Measurements from ENCODE around the gene RNF227. TPM values are rescaled to one million over a fixed set of nuclear protein-coding genes. Genes with fewer than 3 reads are reported as not detected.

RNF227 gene
- total and polyA plus RNA-seq, 8 donors = 1.0 to 9.3 (median 3.4) TPM; not detected in 1

DNA sequence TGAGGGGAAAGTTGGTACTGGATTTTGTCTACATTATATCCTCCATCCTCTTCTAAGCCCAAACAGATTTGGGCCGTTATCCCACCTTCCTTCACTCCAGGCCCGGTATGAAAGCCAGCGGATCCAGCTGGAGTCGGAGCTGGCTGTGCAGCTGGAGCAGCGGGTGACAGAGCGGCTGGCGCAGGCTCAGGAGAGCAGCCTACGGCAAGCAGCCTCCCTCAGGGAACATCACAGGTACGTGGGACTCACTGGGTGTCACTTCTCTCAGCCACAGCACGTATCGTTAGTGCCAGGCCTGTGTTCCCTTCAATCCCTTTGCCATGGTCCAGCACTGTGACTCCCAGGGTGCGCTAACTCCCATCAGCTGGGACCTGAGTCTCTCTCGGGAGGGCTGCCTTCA is 27.2 kb upstream of the RNF227 start:
- H3K9me3 ChIP-seq = no peaks in the 10 kb centered on the region
- DNase-seq = no peak
- intact Hi-C loops (cut with DNase I; ENCODE audit: low total_unique reads) = no loop called here
- no peak overlapping the region for H3K27ac ChIP-seq
- no peaks in the 10 kb centered on the region for H3K4me1 ChIP-seq
- no peaks in the 10 kb centered on the region for H3K27me3 ChIP-seq
- H3K4me3 ChIP-seq = no peak overlapping the region
- TF ChIP-seq POLR2AphosphoS5 (IDR thresholded peaks at IDR 0.05) (no peak), POLR2A (IDR thresholded peaks at IDR 0.05) (no peak), EP300 (IDR thresholded peaks at IDR 0.05) (no peak)
- TF ChIP-seq, protein P1, sequence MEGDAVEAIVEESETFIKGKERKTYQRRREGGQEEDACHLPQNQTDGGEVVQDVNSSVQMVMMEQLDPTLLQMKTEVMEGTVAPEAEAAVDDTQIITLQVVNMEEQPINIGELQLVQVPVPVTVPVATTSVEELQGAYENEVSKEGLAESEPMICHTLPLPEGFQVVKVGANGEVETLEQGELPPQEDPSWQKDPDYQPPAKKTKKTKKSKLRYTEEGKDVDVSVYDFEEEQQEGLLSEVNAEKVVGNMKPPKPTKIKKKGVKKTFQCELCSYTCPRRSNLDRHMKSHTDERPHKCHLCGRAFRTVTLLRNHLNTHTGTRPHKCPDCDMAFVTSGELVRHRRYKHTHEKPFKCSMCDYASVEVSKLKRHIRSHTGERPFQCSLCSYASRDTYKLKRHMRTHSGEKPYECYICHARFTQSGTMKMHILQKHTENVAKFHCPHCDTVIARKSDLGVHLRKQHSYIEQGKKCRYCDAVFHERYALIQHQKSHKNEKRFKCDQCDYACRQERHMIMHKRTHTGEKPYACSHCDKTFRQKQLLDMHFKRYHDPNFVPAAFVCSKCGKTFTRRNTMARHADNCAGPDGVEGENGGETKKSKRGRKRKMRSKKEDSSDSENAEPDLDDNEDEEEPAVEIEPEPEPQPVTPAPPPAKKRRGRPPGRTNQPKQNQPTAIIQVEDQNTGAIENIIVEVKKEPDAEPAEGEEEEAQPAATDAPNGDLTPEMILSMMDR (IDR thresholded peaks at IDR 0.05) = no peak
- H3K36me3 ChIP-seq = peaks cover 74 to 97% (median 95%) of the 10 kb centered on the region in 4 donors
- WGBS, 5 donors = 90 to 98% (median 92%) methylated on average over 13 of the region's 13 CpGs

DNA sequence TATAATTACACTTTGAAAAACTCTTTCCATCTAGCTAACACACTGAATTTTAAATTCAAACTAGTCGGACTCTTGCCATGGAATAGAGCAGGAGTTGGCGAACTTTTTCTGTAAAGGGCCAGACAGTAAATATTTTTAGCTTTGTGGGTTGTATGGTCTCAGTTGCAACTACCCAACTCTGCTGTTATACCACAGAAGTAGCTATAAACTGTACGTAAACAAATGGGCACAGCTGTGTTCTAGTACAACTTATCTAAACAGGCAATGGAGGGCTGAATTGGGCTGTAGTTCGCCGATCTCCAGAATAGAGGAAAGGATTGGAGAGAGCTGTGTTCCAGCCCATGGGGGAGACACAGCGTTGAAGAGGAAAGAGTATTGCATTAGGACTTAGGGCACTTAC is 24.7 kb upstream of the RNF227 start:
- Histone ChIP-seq H3K27me3 (no peaks in the 10 kb centered on the region), H3K9me3 (no peaks in the 10 kb centered on the region), H3K27ac (no peak overlapping the region), H3K4me1 (no peaks in the 10 kb centered on the region), H3K36me3 (peaks cover 61 to 97% (median 93%) of the 10 kb centered on the region in 4 donors), H3K4me3 (no peak overlapping the region)
- DNase-seq = no peak
- intact Hi-C loops (cut with DNase I; ENCODE audit: low total_unique reads) = no loop called here
- 84 to 97% (median 93%) methylated on average over 6 of the region's 6 CpGs for WGBS, 5 donors
- TF ChIP-seq POLR2AphosphoS5 (IDR thresholded peaks at IDR 0.05) (no peak), EP300 (IDR thresholded peaks at IDR 0.05) (no peak)

DNA sequence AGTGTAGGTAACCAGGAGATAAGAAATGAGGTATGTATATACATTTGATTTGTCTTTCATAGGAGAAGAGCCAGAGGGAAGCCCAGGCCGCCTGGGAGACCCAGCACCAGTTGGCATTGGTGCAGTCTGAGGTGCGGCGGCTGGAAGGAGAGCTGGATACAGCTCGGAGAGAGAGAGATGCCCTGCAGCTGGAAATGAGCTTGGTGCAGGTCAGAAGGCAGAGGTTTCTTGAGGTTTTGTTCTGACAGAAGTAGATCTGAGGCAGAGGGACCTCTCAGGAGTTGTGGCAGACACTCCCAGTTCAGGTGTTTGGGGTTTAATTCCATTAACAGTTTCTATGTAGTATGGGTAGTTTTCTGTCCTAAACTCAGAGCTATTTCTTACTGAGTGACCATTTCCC is 23.9 kb upstream of the RNF227 start:
- 86 to 98% (median 96%) methylated on average over 4 of the region's 4 CpGs for WGBS, 5 donors
- peaks cover 57 to 95% (median 92%) of the 10 kb centered on the region in 4 donors for H3K36me3 ChIP-seq
- intact Hi-C loops (cut with DNase I; ENCODE audit: low total_unique reads) = no loop called here
- TF ChIP-seq, protein P1 (IDR thresholded peaks at IDR 0.05) = no peak
- no peak for TF ChIP-seq POLR2A (IDR thresholded peaks at IDR 0.05)
- TF ChIP-seq POLR2AphosphoS5 (IDR thresholded peaks at IDR 0.05) = no peak
- TF ChIP-seq EP300 (IDR thresholded peaks at IDR 0.05) = no peak
- no peaks in the 10 kb centered on the region for H3K27me3 ChIP-seq
- no peak overlapping the region for H3K27ac ChIP-seq
- peaks cover 0 to 4% (median under 1%) of the 10 kb centered on the region in 4 donors for H3K4me1 ChIP-seq
- DNase-seq = no peak
- H3K9me3 ChIP-seq = no peaks in the 10 kb centered on the region
- H3K4me3 ChIP-seq = no peak overlapping the region

DNA sequence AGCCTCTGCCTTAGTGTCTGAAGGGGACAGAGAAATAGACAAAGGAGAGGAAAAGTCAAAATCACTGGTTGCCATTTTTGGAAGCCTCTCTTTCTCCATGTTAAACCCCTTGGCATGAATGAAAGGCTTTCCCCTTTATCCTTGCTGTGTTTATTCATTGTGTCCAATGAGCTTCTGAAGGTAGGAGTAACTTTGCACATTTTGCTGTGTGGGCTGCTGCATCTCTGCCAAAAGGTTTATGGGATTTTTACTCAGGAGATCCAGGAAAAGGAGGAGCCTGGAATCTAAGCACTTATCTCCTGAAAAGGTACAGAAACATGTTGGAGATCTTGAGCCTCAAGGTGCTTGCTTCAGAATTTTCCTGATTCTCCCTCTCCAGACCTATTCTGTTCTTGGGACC is 19.8 kb upstream of the RNF227 start:
- Histone ChIP-seq H3K27ac (no peak overlapping the region), H3K4me3 (no peak overlapping the region), H3K27me3 (no peaks in the 10 kb centered on the region), H3K36me3 (peaks cover 27 to 65% (median 60%) of the 10 kb centered on the region in 4 donors), H3K9me3 (no peaks in the 10 kb centered on the region), H3K4me1 (peaks cover 11 to 32% (median 30%) of the 10 kb centered on the region in 4 donors)
- intact Hi-C loops (cut with DNase I; ENCODE audit: low total_unique reads) = no loop called here
- no peak for DNase-seq
- TF ChIP-seq EP300 (IDR thresholded peaks at IDR 0.05) (no peak), POLR2A (IDR thresholded peaks at IDR 0.05) (no peak), POLR2AphosphoS5 (IDR thresholded peaks at IDR 0.05) (no peak)
- TF ChIP-seq, protein P1 (IDR thresholded peaks at IDR 0.05) = no peak

DNA sequence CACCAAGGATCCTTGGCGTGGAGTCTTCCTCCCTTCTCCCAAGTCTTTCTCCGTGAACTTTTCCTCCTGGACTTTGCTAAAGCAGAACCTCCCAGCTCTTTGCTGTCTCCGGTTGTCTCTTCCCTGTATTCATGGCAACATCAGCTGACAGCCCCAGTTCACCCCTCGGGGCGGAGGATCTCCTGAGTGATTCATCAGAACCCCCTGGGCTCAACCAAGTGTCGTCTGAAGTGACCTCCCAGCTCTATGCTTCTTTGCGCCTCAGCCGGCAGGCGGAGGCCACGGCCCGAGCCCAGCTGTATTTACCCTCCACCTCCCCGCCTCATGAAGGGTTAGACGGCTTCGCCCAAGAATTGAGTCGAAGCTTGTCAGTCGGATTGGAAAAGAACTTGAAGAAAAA is 16.9 kb upstream of the RNF227 start:
- TF ChIP-seq EP300 (IDR thresholded peaks at IDR 0.05) (no peak), POLR2A (IDR thresholded peaks at IDR 0.05) (no peak), POLR2AphosphoS5 (IDR thresholded peaks at IDR 0.05) (no peak)
- TF ChIP-seq, protein P1 (IDR thresholded peaks at IDR 0.05) = no peak
- H3K27me3 ChIP-seq = peaks cover 0 to 5% (median 0%) of the 10 kb centered on the region in 3 donors
- intact Hi-C loops (cut with DNase I; ENCODE audit: low total_unique reads) = no loop called here
- peak overlapping the region; percentile 62 to 84 (median 72) for H3K4me3 ChIP-seq
- peaks cover 11 to 50% (median 42%) of the 10 kb centered on the region in 4 donors for H3K4me1 ChIP-seq
- peak; percentile 45 to 75 for DNase-seq
- no peaks in the 10 kb centered on the region for H3K9me3 ChIP-seq
- peak overlapping the region in 4 of 5 donors; percentile 81 to 88 (median 87) for H3K27ac ChIP-seq
- WGBS, 5 donors = 4 to 7% (median 5%) methylated on average over 16 of the region's 16 CpGs
- peaks cover 7 to 61% (median 35%) of the 10 kb centered on the region in 4 donors for H3K36me3 ChIP-seq

Data from stomach (tissue), 9 donors.